Uterus (tissue), 4 donors: ENCODE results near the gene ITPR2. TPM values are rescaled to one million over a fixed set of nuclear protein-coding genes. Genes with fewer than 3 reads are reported as not detected.

ENCODE experiments used
- DNase-seq, 2 donors: peaks; one replicate each; pipeline ENCODE4 v3.0.0-alpha.2; 2019 to 2020
- H3K27ac ChIP-seq, 2 donors: fragments of 200-600 bp; sonication (generic); 1 replicate in 1 of 2; 2 replicates in 1 of 2; pipeline ENCODE4 v1.5.1; 2016 to 2018
- H3K27me3 ChIP-seq, 2 donors: fragments of 200-600 bp; sonication (generic); one replicate each; pipeline ENCODE4 v1.5.1; 2018 to 2019; ENCODE audit warnings: control low read depth in 1 of 2
- H3K36me3 ChIP-seq, 2 donors: fragments of 200-600 bp; sonication (generic); one replicate each; pipeline ENCODE4 v1.5.1; 2019; ENCODE audit warnings: control low read depth in 1 of 2
- H3K4me1 ChIP-seq, 2 donors: fragments of 200-600 bp; sonication (generic); one replicate each; pipeline ENCODE4 v1.5.1; 2018 to 2019; ENCODE audit warnings: control low read depth in 1 of 2
- H3K4me3 ChIP-seq, 2 donors: fragments of 200-600 bp; sonication (generic); 1 replicate in 1 of 2; 2 replicates in 1 of 2; pipeline ENCODE4 v1.5.1; 2018 to 2019; ENCODE audit warnings: mild to moderate bottlenecking in 1 of 2
- H3K9me3 ChIP-seq, 2 donors: fragments of 200-600 bp; sonication (generic); one replicate each; pipeline ENCODE4 v1.5.1; 2019; ENCODE audit warnings: control low read depth in 1 of 2
- POLR2A ChIP-seq, 2 donors: fragments of 450-650 bp; IDR thresholded peaks; one replicate each; pipeline ENCODE4 v1.6.1; 2016; ENCODE audit warnings: antibody characterized with exemption in 2 of 2, mild to moderate bottlenecking in 1 of 2, moderate library complexity in 1 of 2
- intact Hi-C: fragments of 100-400 bp; cut with DNase I; formaldehyde crosslinking; loops from one replicate; pipeline ENCODE4 v1.15.1; 2023; ENCODE audit warnings: low total_unique reads
- total RNA-seq, 4 donors: library from RNA; depleted of rRNA in 3 of 4; stranded (reverse); fragments of >200 nt in 3 of 4; gene quantifications; one replicate each; pipeline versions ENCODE4 v1.1.0 to v1.2.4, GENCODE V29; 2014 to 2023
- TF ChIP-seq, protein P1 (sequence below), 4 experiments: fragments of 200-600 bp in 2 of 4; fragments of 450-650 bp in 2 of 4; sonication (generic) in 2 of 4; IDR thresholded peaks; one replicate each; pipeline ENCODE4 v1.5.1; 2016 to 2019; ENCODE audit warnings: antibody characterized with exemption in 4 of 4, mild to moderate bottlenecking in 2 of 4, moderate library complexity in 1 of 4
- donor health status: DM: yes; HTN: yes; CAD: no.

ITPR2 gene
- total RNA-seq, 4 donors from 2014 or later: 53.5 to 271 (median 60.4) TPM

DNA sequence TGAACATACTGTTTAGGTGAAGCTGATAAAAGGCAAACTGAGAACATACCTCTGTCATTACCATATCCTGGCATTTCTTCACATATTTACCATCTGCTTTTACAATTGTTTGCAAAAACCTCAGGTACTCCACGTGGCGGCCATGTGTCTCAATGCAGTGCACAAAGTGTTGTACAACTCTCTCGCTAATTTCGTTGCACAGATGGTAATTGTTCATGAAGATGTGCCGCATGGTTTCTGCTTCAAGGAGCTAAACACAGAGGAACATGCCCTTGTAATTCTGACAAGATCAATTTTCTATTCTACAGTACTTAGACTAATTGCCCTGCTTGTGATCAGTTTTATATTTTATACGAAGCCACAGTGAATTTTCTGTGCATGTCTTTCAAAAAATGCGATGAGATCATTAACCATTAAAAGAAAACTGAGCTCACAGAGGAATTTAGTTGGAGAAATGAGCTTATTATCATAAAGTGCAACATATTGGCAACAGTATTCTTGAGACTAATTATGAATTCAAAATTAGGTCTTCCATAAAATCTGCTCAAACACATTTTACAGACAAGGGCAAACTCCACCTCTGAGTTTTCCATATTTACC is 233.8 kb downstream of the ITPR2 start:
- intact Hi-C loops: no loop called here
- Histone ChIP-seq H3K27ac (no peak overlapping the region), H3K4me3 (no peak overlapping the region), H3K27me3 (no peaks in the 10 kb centered on the region), H3K9me3 (no peaks in the 10 kb centered on the region), H3K4me1 (no peaks in the 10 kb centered on the region), H3K36me3 (no peaks in the 10 kb centered on the region)
- DNase-seq: no peak
- no peak for TF ChIP-seq POLR2A (IDR thresholded peaks at IDR 0.05)
- TF ChIP-seq, protein P1, sequence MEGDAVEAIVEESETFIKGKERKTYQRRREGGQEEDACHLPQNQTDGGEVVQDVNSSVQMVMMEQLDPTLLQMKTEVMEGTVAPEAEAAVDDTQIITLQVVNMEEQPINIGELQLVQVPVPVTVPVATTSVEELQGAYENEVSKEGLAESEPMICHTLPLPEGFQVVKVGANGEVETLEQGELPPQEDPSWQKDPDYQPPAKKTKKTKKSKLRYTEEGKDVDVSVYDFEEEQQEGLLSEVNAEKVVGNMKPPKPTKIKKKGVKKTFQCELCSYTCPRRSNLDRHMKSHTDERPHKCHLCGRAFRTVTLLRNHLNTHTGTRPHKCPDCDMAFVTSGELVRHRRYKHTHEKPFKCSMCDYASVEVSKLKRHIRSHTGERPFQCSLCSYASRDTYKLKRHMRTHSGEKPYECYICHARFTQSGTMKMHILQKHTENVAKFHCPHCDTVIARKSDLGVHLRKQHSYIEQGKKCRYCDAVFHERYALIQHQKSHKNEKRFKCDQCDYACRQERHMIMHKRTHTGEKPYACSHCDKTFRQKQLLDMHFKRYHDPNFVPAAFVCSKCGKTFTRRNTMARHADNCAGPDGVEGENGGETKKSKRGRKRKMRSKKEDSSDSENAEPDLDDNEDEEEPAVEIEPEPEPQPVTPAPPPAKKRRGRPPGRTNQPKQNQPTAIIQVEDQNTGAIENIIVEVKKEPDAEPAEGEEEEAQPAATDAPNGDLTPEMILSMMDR (IDR thresholded peaks at IDR 0.05): no peak

DNA sequence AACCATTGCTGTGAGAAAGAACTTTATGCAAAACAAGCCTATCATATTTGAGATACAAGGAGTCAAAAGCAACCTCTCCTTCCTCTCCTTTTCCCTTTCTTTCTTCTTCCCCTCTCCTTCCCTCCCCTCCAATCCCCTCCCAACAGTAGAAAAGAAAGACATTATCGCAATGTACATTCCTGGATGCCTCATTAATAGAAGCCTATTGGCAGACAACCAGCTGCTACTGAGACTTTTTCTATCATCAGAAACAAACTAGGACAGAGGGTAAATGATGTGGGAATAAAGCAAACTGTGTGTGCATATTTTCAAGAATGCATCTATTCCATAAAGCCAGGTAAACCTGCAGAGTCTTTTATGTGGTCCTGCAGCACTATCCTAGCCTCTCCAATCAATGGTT is 237.2 kb downstream of the ITPR2 start:
- Histone ChIP-seq H3K36me3 (no peaks in the 10 kb centered on the region), H3K27ac (no peak overlapping the region), H3K4me3 (no peak overlapping the region), H3K27me3 (no peaks in the 10 kb centered on the region), H3K4me1 (no peaks in the 10 kb centered on the region), H3K9me3 (no peaks in the 10 kb centered on the region)
- DNase-seq: no peak
- intact Hi-C loops: no loop called here
- no peak for TF ChIP-seq POLR2A (IDR thresholded peaks at IDR 0.05)
- TF ChIP-seq, protein P1 (IDR thresholded peaks at IDR 0.05): no peak

DNA sequence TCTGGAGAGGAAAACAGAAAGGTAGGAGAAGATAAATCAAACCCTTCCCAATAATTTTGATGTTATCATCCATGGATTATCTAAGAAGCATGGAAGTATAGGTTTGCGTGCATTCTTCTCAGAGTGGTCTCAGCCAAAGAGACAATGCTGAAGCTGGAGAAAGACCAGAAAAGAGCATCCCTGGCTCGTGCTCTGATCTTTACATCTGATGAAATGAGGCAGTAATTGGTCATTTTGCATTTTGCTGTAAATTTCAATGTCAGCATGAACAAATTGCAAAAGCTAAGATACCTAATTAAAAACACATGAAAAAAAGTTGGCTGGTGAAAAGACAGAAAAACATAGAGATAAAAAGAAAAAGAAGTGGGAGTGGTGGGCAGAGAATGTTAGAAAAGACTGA is 252.4 kb downstream of the ITPR2 start:
- Histone ChIP-seq H3K36me3 (no peaks in the 10 kb centered on the region), H3K4me3 (no peak overlapping the region), H3K9me3 (no peaks in the 10 kb centered on the region), H3K4me1 (no peaks in the 10 kb centered on the region), H3K27ac (no peak overlapping the region), H3K27me3 (no peaks in the 10 kb centered on the region)
- no peak for DNase-seq
- TF ChIP-seq POLR2A (IDR thresholded peaks at IDR 0.05): no peak
- TF ChIP-seq, protein P1 (IDR thresholded peaks at IDR 0.05): no peak
- intact Hi-C loops: no loop called here

DNA sequence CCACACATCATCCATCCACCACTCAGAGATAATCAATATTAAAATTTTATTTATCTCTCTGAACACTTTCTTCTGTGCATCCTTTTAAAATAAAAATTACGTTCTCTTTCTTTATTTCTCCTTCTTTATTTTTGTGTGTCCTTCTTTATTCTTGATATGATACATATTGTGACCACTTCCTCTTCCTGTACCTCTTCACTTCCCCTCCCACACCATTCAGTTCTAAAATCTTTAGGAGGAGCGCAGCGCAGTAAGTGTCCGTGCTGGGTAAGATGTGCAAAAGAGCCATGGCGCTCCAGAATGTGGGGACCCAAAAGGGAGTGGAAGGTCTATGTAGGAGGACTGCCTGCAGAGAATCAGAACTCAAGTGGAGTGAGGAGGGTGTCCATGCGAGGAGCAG is 256.7 kb downstream of the ITPR2 start:
- DNase-seq: no peak
- Histone ChIP-seq H3K4me3 (no peak overlapping the region), H3K27ac (no peak overlapping the region), H3K9me3 (no peaks in the 10 kb centered on the region), H3K4me1 (no peaks in the 10 kb centered on the region), H3K36me3 (no peaks in the 10 kb centered on the region), H3K27me3 (no peaks in the 10 kb centered on the region)
- no peak for TF ChIP-seq POLR2A (IDR thresholded peaks at IDR 0.05)
- TF ChIP-seq, protein P1 (IDR thresholded peaks at IDR 0.05): no peak
- intact Hi-C loops: no loop called here

DNA sequence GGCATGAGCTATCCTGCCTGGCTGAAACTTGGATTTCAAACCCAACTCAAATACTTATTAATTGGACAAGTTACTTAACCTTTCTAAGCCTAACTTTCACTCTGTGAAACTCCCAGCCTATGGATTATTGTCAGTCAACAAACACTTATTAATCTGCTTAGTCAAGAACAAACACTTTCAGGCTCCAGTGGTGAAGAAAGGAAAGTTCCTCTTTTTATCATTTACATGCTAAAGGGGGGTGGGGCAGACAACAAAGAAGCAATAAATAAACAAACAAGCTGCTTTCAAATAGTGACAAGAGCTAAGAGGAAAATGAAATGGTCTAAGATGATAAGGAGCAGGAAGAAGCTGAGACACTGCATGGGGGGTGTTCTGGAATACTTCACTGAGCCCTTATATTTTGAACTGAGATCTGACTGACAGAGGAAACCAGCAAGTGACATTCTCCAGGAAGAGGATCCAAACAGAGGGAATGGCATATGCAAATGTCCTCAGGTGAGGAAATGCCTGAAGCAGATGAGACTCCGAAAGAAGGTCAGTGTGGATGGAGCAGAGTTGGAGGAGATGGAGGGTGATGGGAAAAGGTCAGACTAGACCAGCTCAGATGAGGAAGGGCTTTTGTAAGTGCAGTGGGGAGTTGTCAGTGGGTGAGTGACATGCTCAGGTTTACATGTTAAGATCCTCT is 259.6 kb downstream of the ITPR2 start:
- no peaks in the 10 kb centered on the region for H3K27me3 ChIP-seq
- intact Hi-C loops: no loop called here
- no peaks in the 10 kb centered on the region for H3K36me3 ChIP-seq
- H3K9me3 ChIP-seq: no peaks in the 10 kb centered on the region
- no peaks in the 10 kb centered on the region for H3K4me1 ChIP-seq
- no peak for TF ChIP-seq POLR2A (IDR thresholded peaks at IDR 0.05)
- TF ChIP-seq, protein P1 (IDR thresholded peaks at IDR 0.05): no peak
- DNase-seq: no peak
- H3K27ac ChIP-seq: no peak overlapping the region
- no peak overlapping the region for H3K4me3 ChIP-seq
